ENCODE results near the gene NOTO. TPM values are rescaled to one million over a fixed set of nuclear protein-coding genes. Genes with fewer than 3 reads are reported as not detected.

The NOTO gene
- total and polyA plus RNA-seq, 2 donors from 2014 or later = not detected

GRCh38 chr2:73176881-73177644 is 25.3 kb upstream of the NOTO start:
- FAIRE-seq = no peak
- peak overlapping the region; percentile 85 to 88 for H3K27ac ChIP-seq (ENCODE audit: low read depth in 2 of 2, low read length in 2 of 2)
- peak overlapping the region in 2 of 3 donors; percentile 4 to 65 for H3K9ac ChIP-seq (ENCODE audit: low read length in 3 of 3)

GRCh38 chr2:73177645-73178255 is 24.6 kb upstream of the NOTO start:
- FAIRE-seq = no peak
- peak in 2 of 5 donors; percentile 10 to 57 for DNase-seq

More at GRCh38 chr2:73176881-73177644, 25.3 kb upstream of the NOTO start:
- DNase-seq = peak; percentile 92 to 97 (median 93)
- no peaks in the 10 kb centered on the region for H3K9me3 ChIP-seq (ENCODE audit: control insufficient read depth in 2 of 3, insufficient read depth in 1 of 3, low read length in 3 of 3)
- peak; percentile 99 for TF ChIP-seq CTCF (IDR thresholded peaks at IDR 0.05; ENCODE audit: borderline replicate concordance, extremely low read depth, insufficient read depth)
- intact Hi-C loops (cut with DNase I) = loop anchor here (5.0 kb wide), 1 partner anchor 280 kb away; no protein-coding TSS in a partner anchor
- peak overlapping the region; percentile 16 to 73 (median 47) for H3K4me3 ChIP-seq (ENCODE audit: low read length in 3 of 3)
- H3K36me3 ChIP-seq (ENCODE audit: control insufficient read depth in 2 of 3, insufficient read depth in 3 of 3, low read length in 3 of 3) = no peaks in the 10 kb centered on the region
- H3K4me1 ChIP-seq (ENCODE audit: control insufficient read depth in 2 of 3, insufficient read depth in 2 of 3, low read depth in 1 of 3, low read length in 3 of 3) = peaks cover 0 to 14% (median 7%) of the 10 kb centered on the region in 3 donors
- H3K27me3 ChIP-seq (ENCODE audit: control insufficient read depth, insufficient read depth, low read length) = peaks cover 21% of the 10 kb centered on the region

GRCh38 chr2:73185965-73186364 is 16.4 kb upstream of the NOTO start:
- Histone ChIP-seq H3K36me3 (ENCODE audit: control insufficient read depth in 2 of 3, insufficient read depth in 3 of 3, low read length in 3 of 3) (no peaks in the 10 kb centered on the region), H3K27me3 (ENCODE audit: control insufficient read depth, insufficient read depth, low read length) (no peaks in the 10 kb centered on the region), H3K27ac (ENCODE audit: low read depth in 2 of 2, low read length in 2 of 2) (no peak overlapping the region), H3K4me1 (ENCODE audit: control insufficient read depth in 2 of 3, insufficient read depth in 2 of 3, low read depth in 1 of 3, low read length in 3 of 3) (no peaks in the 10 kb centered on the region), H3K4me3 (ENCODE audit: low read length in 3 of 3) (no peak overlapping the region), H3K9ac (ENCODE audit: low read length in 3 of 3) (no peak overlapping the region), H3K9me3 (ENCODE audit: control insufficient read depth in 2 of 3, insufficient read depth in 1 of 3, low read length in 3 of 3) (no peaks in the 10 kb centered on the region)
- no peak for DNase-seq
- intact Hi-C loops (cut with DNase I) = no loop called here
- no peak for TF ChIP-seq CTCF (IDR thresholded peaks at IDR 0.05; ENCODE audit: borderline replicate concordance, extremely low read depth, insufficient read depth)
- FAIRE-seq = no peak

More at GRCh38 chr2:73177645-73178255, 24.6 kb upstream of the NOTO start:
- TF ChIP-seq CTCF (IDR thresholded peaks at IDR 0.05; ENCODE audit: borderline replicate concordance, extremely low read depth, insufficient read depth) = no peak
- Histone ChIP-seq H3K4me3 (ENCODE audit: low read length in 3 of 3) (peak overlapping the region in 1 of 3 donors; percentile 32), H3K9me3 (ENCODE audit: control insufficient read depth in 2 of 3, insufficient read depth in 1 of 3, low read length in 3 of 3) (no peaks in the 10 kb centered on the region), H3K36me3 (ENCODE audit: control insufficient read depth in 2 of 3, insufficient read depth in 3 of 3, low read length in 3 of 3) (no peaks in the 10 kb centered on the region), H3K9ac (ENCODE audit: low read length in 3 of 3) (no peak overlapping the region), H3K4me1 (ENCODE audit: control insufficient read depth in 2 of 3, insufficient read depth in 2 of 3, low read depth in 1 of 3, low read length in 3 of 3) (peaks cover 0 to 14% (median 7%) of the 10 kb centered on the region in 3 donors), H3K27me3 (ENCODE audit: control insufficient read depth, insufficient read depth, low read length) (peaks cover 21% of the 10 kb centered on the region), H3K27ac (ENCODE audit: low read depth in 2 of 2, low read length in 2 of 2) (no peak overlapping the region)
- intact Hi-C loops (cut with DNase I) = loop anchor here (5.0 kb wide), 1 partner anchor 280 kb away; no protein-coding TSS in a partner anchor

Measured in kidney (tissue), 14 donors.